Spleen (tissue), 7 donors: ENCODE results near the gene CSN3.

Experiments used
- POLR2AphosphoS5 ChIP-seq, 3 donors: sonication (generic); formaldehyde crosslinking; IDR thresholded peaks; one replicate each; pipeline ENCODE4 v1.5.1; 2017; ENCODE audit warnings: antibody characterized with exemption in 3 of 3
- TF ChIP-seq, protein P1 (sequence below), 11 experiments: fragments of 200-600 bp in 7 of 11; fragments of 450-650 bp in 4 of 11; sonication (generic) in 4 of 11; IDR thresholded peaks in 8 of 11; conservative IDR thresholded peaks in 3 of 11; 1 replicate in 7 of 11; 2 replicates in 4 of 11; pipeline versions ENCODE4 v1.4.0 to v1.8.0; 2016 to 2021; ENCODE audit warnings: antibody characterized with exemption in 11 of 11, inconsistent platforms in 4 of 11, mild to moderate bottlenecking in 1 of 11
- donor health status: DM: no; HTN: no; CAD: no; lungs with moderate emphysema.
- donor health status: DM: no; HTN: no; CAD: no.
- donor health status: DM: no; HTN: no; CAD: no.

GRCh38 chr4:70243091-70243490, 694 bp downstream of the CSN3 start:
- TF ChIP-seq, protein P1, sequence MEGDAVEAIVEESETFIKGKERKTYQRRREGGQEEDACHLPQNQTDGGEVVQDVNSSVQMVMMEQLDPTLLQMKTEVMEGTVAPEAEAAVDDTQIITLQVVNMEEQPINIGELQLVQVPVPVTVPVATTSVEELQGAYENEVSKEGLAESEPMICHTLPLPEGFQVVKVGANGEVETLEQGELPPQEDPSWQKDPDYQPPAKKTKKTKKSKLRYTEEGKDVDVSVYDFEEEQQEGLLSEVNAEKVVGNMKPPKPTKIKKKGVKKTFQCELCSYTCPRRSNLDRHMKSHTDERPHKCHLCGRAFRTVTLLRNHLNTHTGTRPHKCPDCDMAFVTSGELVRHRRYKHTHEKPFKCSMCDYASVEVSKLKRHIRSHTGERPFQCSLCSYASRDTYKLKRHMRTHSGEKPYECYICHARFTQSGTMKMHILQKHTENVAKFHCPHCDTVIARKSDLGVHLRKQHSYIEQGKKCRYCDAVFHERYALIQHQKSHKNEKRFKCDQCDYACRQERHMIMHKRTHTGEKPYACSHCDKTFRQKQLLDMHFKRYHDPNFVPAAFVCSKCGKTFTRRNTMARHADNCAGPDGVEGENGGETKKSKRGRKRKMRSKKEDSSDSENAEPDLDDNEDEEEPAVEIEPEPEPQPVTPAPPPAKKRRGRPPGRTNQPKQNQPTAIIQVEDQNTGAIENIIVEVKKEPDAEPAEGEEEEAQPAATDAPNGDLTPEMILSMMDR (IDR thresholded peaks at IDR 0.05 in 8 of 11, conservative IDR thresholded peaks at IDR 0.05 in 3 of 11): no peak
- TF ChIP-seq POLR2AphosphoS5 (IDR thresholded peaks at IDR 0.05): no peak
